ENCODE results near the gene MX2. TPM values are rescaled to one million over a fixed set of nuclear protein-coding genes. Genes with fewer than 3 reads are reported as not detected.

MX2 gene
- total and polyA plus RNA-seq, 10 of the 15 experiments (the other 5 are each of a cell fraction or from before 2014, with no cell fraction given) = 10.5 to 167 (median 46.1) TPM

GRCh38 chr21:41425954-41426675, 64.3 kb downstream of the MX2 start, which contains the start of gene MX1 (continued):
- TF ChIP-seq USF2 (IDR thresholded peaks at IDR 0.05; ENCODE audit: borderline replicate concordance, low read depth, low read length) (no peak), ZNF622 (IDR thresholded peaks at IDR 0.05) (no peak), SREBF1 (IDR thresholded peaks at IDR 0.05; ENCODE audit: low read length) (no peak), SREBF2 (IDR thresholded peaks at IDR 0.05; ENCODE audit: low read length) (no peak), SUPT20H (IDR thresholded peaks at IDR 0.05; ENCODE audit: borderline replicate concordance, control insufficient read depth, low read depth, low read length) (no peak), MYB (IDR thresholded peaks at IDR 0.05; ENCODE audit: borderline replicate concordance, low read depth, low read length) (no peak), FOXM1 (IDR thresholded peaks at IDR 0.05; ENCODE audit: low read depth, low read length) (0 out of 2 replicates have a peak, but pooled peaks have one; percentile 24), FOXK2 (IDR thresholded peaks at IDR 0.05) (no peak), IRF4 (IDR thresholded peaks at IDR 0.05; ENCODE audit: low read depth, low read length) (no peak), CBFB (IDR thresholded peaks at IDR 0.05; ENCODE audit: low read depth) (peak; percentile 90), MEF2B (IDR thresholded peaks at IDR 0.05; ENCODE audit: partially characterized antibody, poor library complexity, severe bottlenecking) (no peak), JUND (IDR thresholded peaks at IDR 0.05; ENCODE audit: low read depth, low read length) (no peak), BMI1 (IDR thresholded peaks at IDR 0.05; ENCODE audit: borderline replicate concordance) (no peak), EZH2 (IDR thresholded peaks at IDR 0.05; ENCODE audit: borderline replicate concordance, control insufficient read depth, low read depth, low read length) (no peak), ZNF217 (IDR thresholded peaks at IDR 0.05) (no peak), NFYA (IDR thresholded peaks at IDR 0.05; ENCODE audit: borderline replicate concordance, low read depth, low read length) (no peak), EP300 (IDR thresholded peaks at IDR 0.05; ENCODE audit: borderline replicate concordance in 1 of 2, control insufficient read depth in 1 of 2, low read depth in 2 of 2, low read length in 2 of 2) (no peak), TCF7 (IDR thresholded peaks at IDR 0.05; ENCODE audit: borderline replicate concordance) (no peak), MEF2A (IDR thresholded peaks at IDR 0.05; ENCODE audit: insufficient read depth, low read depth, low read length) (0 out of 2 replicates have a peak, but pooled peaks have one; percentile 9), SMAD5 (IDR thresholded peaks at IDR 0.05; ENCODE audit: low read depth) (peak; percentile 95; the same call in 1 of the 2 replicates), ATF7 (IDR thresholded peaks at IDR 0.05; ENCODE audit: low read depth) (no peak)
- TF ChIP-seq, protein P1, sequence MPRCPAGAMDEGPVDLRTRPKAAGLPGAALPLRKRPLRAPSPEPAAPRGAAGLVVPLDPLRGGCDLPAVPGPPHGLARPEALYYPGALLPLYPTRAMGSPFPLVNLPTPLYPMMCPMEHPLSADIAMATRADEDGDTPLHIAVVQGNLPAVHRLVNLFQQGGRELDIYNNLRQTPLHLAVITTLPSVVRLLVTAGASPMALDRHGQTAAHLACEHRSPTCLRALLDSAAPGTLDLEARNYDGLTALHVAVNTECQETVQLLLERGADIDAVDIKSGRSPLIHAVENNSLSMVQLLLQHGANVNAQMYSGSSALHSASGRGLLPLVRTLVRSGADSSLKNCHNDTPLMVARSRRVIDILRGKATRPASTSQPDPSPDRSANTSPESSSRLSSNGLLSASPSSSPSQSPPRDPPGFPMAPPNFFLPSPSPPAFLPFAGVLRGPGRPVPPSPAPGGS (IDR thresholded peaks at IDR 0.05; ENCODE audit: borderline replicate concordance, insufficient read depth, low read depth, low read length, poor library complexity, severe bottlenecking) = no peak
- TF ChIP-seq, protein P2, sequence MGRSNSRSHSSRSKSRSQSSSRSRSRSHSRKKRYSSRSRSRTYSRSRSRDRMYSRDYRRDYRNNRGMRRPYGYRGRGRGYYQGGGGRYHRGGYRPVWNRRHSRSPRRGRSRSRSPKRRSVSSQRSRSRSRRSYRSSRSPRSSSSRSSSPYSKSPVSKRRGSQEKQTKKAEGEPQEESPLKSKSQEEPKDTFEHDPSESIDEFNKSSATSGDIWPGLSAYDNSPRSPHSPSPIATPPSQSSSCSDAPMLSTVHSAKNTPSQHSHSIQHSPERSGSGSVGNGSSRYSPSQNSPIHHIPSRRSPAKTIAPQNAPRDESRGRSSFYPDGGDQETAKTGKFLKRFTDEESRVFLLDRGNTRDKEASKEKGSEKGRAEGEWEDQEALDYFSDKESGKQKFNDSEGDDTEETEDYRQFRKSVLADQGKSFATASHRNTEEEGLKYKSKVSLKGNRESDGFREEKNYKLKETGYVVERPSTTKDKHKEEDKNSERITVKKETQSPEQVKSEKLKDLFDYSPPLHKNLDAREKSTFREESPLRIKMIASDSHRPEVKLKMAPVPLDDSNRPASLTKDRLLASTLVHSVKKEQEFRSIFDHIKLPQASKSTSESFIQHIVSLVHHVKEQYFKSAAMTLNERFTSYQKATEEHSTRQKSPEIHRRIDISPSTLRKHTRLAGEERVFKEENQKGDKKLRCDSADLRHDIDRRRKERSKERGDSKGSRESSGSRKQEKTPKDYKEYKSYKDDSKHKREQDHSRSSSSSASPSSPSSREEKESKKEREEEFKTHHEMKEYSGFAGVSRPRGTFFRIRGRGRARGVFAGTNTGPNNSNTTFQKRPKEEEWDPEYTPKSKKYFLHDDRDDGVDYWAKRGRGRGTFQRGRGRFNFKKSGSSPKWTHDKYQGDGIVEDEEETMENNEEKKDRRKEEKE (IDR thresholded peaks at IDR 0.05) = no peak

Measured in GM12878 (cell line).